Keratinocyte (primary cell): ENCODE measurements around the gene CASP4. TPM values are rescaled to one million over a fixed set of nuclear protein-coding genes. Genes with fewer than 3 reads are reported as not detected.

Source experiments
- DNase-seq: peaks from one replicate; pipeline ENCODE4 v3.0.0-alpha.2; 2011; ENCODE audit warnings: low read depth, missing footprints, low spot score
- FAIRE-seq: peaks from 2 replicates; lab custom pipeline; 2011; peaks lifted over from hg19 to GRCh38; lab: Jason Lieb, UNC
- H2AFZ ChIP-seq: 2 replicates; pipeline ENCODE4 v1.6.0; 2012; ENCODE audit warnings: low read length, control low read depth, inconsistent platforms; ENCODE audit not compliant: control insufficient read depth
- H3K27ac ChIP-seq: 2 replicates; pipeline ENCODE4 v1.5.1; 2011; ENCODE audit warnings: low read length; ENCODE audit not compliant: control insufficient read depth, insufficient read depth
- H3K27me3 ChIP-seq: 3 replicates; pipeline ENCODE4 v1.6.0; 2011; ENCODE audit warnings: low read length; ENCODE audit not compliant: control insufficient read depth, insufficient read depth; ENCODE audit errors: extremely low read depth
- H3K36me3 ChIP-seq, 2 experiments: 2 replicates in 1 of 2; 3 replicates in 1 of 2; pipeline ENCODE4 v1.5.1; 2011; ENCODE audit warnings: low read length in 2 of 2, mild to moderate bottlenecking in 1 of 2; ENCODE audit not compliant: control insufficient read depth in 2 of 2, insufficient read depth in 2 of 2; ENCODE audit errors: extremely low read depth in 1 of 2
- H3K4me1 ChIP-seq: 3 replicates; pipeline ENCODE4 v1.5.1; 2011; ENCODE audit warnings: low read length; ENCODE audit not compliant: control insufficient read depth, insufficient read depth; ENCODE audit errors: extremely low read depth
- H3K4me2 ChIP-seq: 3 replicates; pipeline ENCODE4 v1.6.0; 2011; ENCODE audit warnings: low read depth, low read length; ENCODE audit not compliant: control insufficient read depth, insufficient read depth; ENCODE audit errors: extremely low read depth
- H3K4me3 ChIP-seq, 3 experiments: fragments of 200-600 bp in 1 of 3; sonication (generic) in 1 of 3; 2 replicates in 2 of 3; 3 replicates in 1 of 3; pipeline ENCODE4 v1.5.1; 2011 to 2016; ENCODE audit warnings: low read length in 3 of 3, mild to moderate bottlenecking in 3 of 3, control low read depth in 2 of 3, inconsistent platforms in 1 of 3, low read depth in 1 of 3, mixed read lengths in 1 of 3, mixed run types in 1 of 3, moderate library complexity in 1 of 3; ENCODE audit not compliant: control insufficient read depth in 2 of 3, insufficient read depth in 2 of 3; ENCODE audit errors: extremely low read depth in 1 of 3
- H3K79me2 ChIP-seq: 2 replicates; pipeline ENCODE4 v1.6.0; 2012; ENCODE audit warnings: low read length; ENCODE audit not compliant: control insufficient read depth, insufficient read depth
- H3K9ac ChIP-seq: 3 replicates; pipeline ENCODE4 v1.6.0; 2011; ENCODE audit warnings: low read length; ENCODE audit not compliant: control insufficient read depth, insufficient read depth; ENCODE audit errors: extremely low read depth
- H3K9me1 ChIP-seq: 3 replicates; pipeline ENCODE4 v1.6.0; 2011; ENCODE audit warnings: low read length; ENCODE audit not compliant: control insufficient read depth, insufficient read depth; ENCODE audit errors: extremely low read depth
- H3K9me3 ChIP-seq: 2 replicates; pipeline ENCODE4 v1.5.1; 2012; ENCODE audit warnings: low read depth, low read length; ENCODE audit not compliant: control insufficient read depth
- H4K20me1 ChIP-seq: 3 replicates; pipeline ENCODE4 v1.6.0; 2011; ENCODE audit warnings: low read length; ENCODE audit not compliant: control insufficient read depth, insufficient read depth; ENCODE audit errors: extremely low read depth
- EZH2 ChIP-seq: IDR thresholded peaks from one replicate; pipeline ENCODE4 v1.6.1; 2012; ENCODE audit warnings: inconsistent platforms, mild to moderate bottlenecking, low read length, moderate library complexity
- dilution Hi-C: fragments of 300-500 bp; cut with MboI; formaldehyde crosslinking; loops from one replicate; pipeline ENCODE4 v1.7.0; 2020; ENCODE audit warnings: low sequenced_read_pairs; ENCODE audit not compliant: extremely low pct_ligation_motif_present
- polyA plus RNA-seq, 5 experiments: library from polyadenylated mRNA; depleted of rRNA in 3 of 5; stranded (reverse) in 3 of 5; stranded (forward) in 1 of 5; unstranded in 1 of 5; fragments of >200 nt; gene quantifications; 1 replicate in 1 of 5; 2 replicates in 3 of 5; 3 replicates in 1 of 5; pipeline versions ENCODE4 v1.2.1 to v1.2.3, GENCODE V29; 2011 to 2012; ENCODE audit warnings: missing spikeins in 2 of 5, low read depth in 1 of 5, low replicate concordance in 1 of 5
- TF ChIP-seq, protein P1 (sequence below), 3 experiments: IDR thresholded peaks in 1 of 3; conservative IDR thresholded peaks in 1 of 3; optimal IDR thresholded peaks in 1 of 3; 2 replicates in 2 of 3; 3 replicates in 1 of 3; pipeline versions ENCODE3 to v1.5.1; 2011; ENCODE audit warnings: low read length in 3 of 3, mild to moderate bottlenecking in 3 of 3, moderate library complexity in 2 of 3, control low read depth in 1 of 3, inconsistent platforms in 1 of 3; ENCODE audit not compliant: insufficient read depth in 2 of 3; ENCODE audit errors: extremely low read depth in 1 of 3

The CASP4 gene
- polyA plus RNA-seq, 1 donor (not counting 4 experiments of a cell fraction or from before 2014, with no cell fraction given) = 127 TPM

DNA sequence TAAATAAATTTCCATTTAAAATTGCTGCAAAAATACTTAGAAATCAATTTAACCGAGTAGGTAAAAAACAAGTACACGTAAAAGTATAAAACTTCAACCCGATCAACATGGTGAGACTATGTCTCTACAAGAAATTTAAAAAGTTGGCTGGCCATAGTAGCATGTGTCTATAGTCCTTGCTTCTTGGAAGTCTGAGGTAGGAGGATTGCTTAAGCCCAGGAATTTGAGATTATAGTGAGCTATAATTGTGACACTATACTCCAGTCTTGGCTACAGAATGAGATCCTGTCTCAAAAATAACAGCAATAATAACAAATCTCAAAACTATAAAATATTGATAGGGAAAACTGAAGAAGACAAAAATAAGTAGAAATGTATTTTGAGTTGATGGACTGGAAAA is 11.1 kb downstream of the CASP4 start:
- DNase-seq = no peak
- Histone ChIP-seq H3K9me1 (no peaks in the 10 kb centered on the region), H3K9me3 (no peaks in the 10 kb centered on the region), H3K4me2 (no peak overlapping the region), H4K20me1 (no peaks in the 10 kb centered on the region), H3K9ac (no peak overlapping the region), H3K79me2 (peaks cover 14% of the 10 kb centered on the region), H2AFZ (no peak overlapping the region), H3K27ac (no peak overlapping the region), H3K4me3 (no peak overlapping the region), H3K36me3 (peaks cover 10 to 22% of the 10 kb centered on the region in 2 experiments), H3K4me1 (peaks cover 9% of the 10 kb centered on the region), H3K27me3 (no peaks in the 10 kb centered on the region)
- no peak for FAIRE-seq
- TF ChIP-seq, protein P1, sequence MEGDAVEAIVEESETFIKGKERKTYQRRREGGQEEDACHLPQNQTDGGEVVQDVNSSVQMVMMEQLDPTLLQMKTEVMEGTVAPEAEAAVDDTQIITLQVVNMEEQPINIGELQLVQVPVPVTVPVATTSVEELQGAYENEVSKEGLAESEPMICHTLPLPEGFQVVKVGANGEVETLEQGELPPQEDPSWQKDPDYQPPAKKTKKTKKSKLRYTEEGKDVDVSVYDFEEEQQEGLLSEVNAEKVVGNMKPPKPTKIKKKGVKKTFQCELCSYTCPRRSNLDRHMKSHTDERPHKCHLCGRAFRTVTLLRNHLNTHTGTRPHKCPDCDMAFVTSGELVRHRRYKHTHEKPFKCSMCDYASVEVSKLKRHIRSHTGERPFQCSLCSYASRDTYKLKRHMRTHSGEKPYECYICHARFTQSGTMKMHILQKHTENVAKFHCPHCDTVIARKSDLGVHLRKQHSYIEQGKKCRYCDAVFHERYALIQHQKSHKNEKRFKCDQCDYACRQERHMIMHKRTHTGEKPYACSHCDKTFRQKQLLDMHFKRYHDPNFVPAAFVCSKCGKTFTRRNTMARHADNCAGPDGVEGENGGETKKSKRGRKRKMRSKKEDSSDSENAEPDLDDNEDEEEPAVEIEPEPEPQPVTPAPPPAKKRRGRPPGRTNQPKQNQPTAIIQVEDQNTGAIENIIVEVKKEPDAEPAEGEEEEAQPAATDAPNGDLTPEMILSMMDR (optimal IDR thresholded peaks at IDR 0.05 in 1 of 3, IDR thresholded peaks at IDR 0.05 in 1 of 3, conservative IDR thresholded peaks at IDR 0.05 in 1 of 3; ENCODE audit: extremely low read depth in 1 of 3, insufficient read depth in 2 of 3, low read length in 3 of 3) = no peak
- no peak for TF ChIP-seq EZH2
- dilution Hi-C loops = no loop called here

DNA sequence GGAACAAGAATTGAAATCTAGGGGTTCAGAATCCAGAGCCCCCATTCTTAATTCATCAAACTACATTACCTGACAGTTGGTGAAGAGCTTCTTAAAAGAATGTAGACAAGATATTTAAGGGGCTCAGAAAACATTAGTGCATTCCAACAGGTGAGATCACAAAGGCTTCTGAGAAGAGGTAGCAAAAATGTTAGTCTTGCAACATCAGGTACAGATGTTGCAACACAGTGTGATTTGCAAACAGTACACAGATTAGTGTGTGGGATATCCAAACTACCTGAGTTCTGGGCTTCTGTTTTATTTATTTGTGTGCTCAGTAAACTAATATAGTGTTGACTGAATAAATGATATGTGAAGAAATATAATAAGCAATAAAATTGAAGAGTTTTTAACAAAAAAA is 11.8 kb downstream of the CASP4 start:
- peak overlapping the region; percentile 16 for H3K4me2 ChIP-seq
- peaks cover 14% of the 10 kb centered on the region for H3K79me2 ChIP-seq
- H3K9ac ChIP-seq = no peak overlapping the region
- no peaks in the 10 kb centered on the region for H3K27me3 ChIP-seq
- TF ChIP-seq, protein P1 (optimal IDR thresholded peaks at IDR 0.05 in 1 of 3, IDR thresholded peaks at IDR 0.05 in 1 of 3, conservative IDR thresholded peaks at IDR 0.05 in 1 of 3; ENCODE audit: extremely low read depth in 1 of 3, insufficient read depth in 2 of 3, low read length in 3 of 3) = no peak
- no peak for TF ChIP-seq EZH2
- H2AFZ ChIP-seq = no peak overlapping the region
- DNase-seq = no peak
- no peaks in the 10 kb centered on the region for H3K9me1 ChIP-seq
- H3K27ac ChIP-seq = no peak overlapping the region
- no peak overlapping the region for H3K4me3 ChIP-seq
- dilution Hi-C loops = no loop called here
- H3K9me3 ChIP-seq = no peaks in the 10 kb centered on the region
- H3K36me3 ChIP-seq = peaks cover 13 to 18% of the 10 kb centered on the region in 2 experiments
- FAIRE-seq = peak; percentile 75
- H3K4me1 ChIP-seq = peaks cover 9% of the 10 kb centered on the region
- no peaks in the 10 kb centered on the region for H4K20me1 ChIP-seq
